Keratinocyte (primary cell): Measurements from ENCODE around the gene FBXO34. TPM values are rescaled to one million over a fixed set of nuclear protein-coding genes. Genes with fewer than 3 reads are reported as not detected.
A peak's percentile ranks its signal among the peaks of the same experiment; 100 is the strongest.

Experiments used
- DNase-seq: peaks from one replicate; pipeline ENCODE4 v3.0.0-alpha.2; 2011; ENCODE audit warnings: low read depth, missing footprints, low spot score
- FAIRE-seq: peaks from 2 replicates; lab custom pipeline; 2011; peaks lifted over from hg19 to GRCh38; lab: Jason Lieb, UNC
- H2AFZ ChIP-seq: 2 replicates; pipeline ENCODE4 v1.6.0; 2012; ENCODE audit warnings: low read length, control low read depth, inconsistent platforms; ENCODE audit not compliant: control insufficient read depth
- H3K27ac ChIP-seq: 2 replicates; pipeline ENCODE4 v1.5.1; 2011; ENCODE audit warnings: low read length; ENCODE audit not compliant: control insufficient read depth, insufficient read depth
- H3K27me3 ChIP-seq: 3 replicates; pipeline ENCODE4 v1.6.0; 2011; ENCODE audit warnings: low read length; ENCODE audit not compliant: control insufficient read depth, insufficient read depth; ENCODE audit errors: extremely low read depth
- H3K36me3 ChIP-seq, 2 experiments: 2 replicates in 1 of 2; 3 replicates in 1 of 2; pipeline ENCODE4 v1.5.1; 2011; ENCODE audit warnings: low read length in 2 of 2, mild to moderate bottlenecking in 1 of 2; ENCODE audit not compliant: control insufficient read depth in 2 of 2, insufficient read depth in 2 of 2; ENCODE audit errors: extremely low read depth in 1 of 2
- H3K4me1 ChIP-seq: 3 replicates; pipeline ENCODE4 v1.5.1; 2011; ENCODE audit warnings: low read length; ENCODE audit not compliant: control insufficient read depth, insufficient read depth; ENCODE audit errors: extremely low read depth
- H3K4me2 ChIP-seq: 3 replicates; pipeline ENCODE4 v1.6.0; 2011; ENCODE audit warnings: low read depth, low read length; ENCODE audit not compliant: control insufficient read depth, insufficient read depth; ENCODE audit errors: extremely low read depth
- H3K4me3 ChIP-seq, 3 experiments: fragments of 200-600 bp in 1 of 3; sonication (generic) in 1 of 3; 2 replicates in 2 of 3; 3 replicates in 1 of 3; pipeline ENCODE4 v1.5.1; 2011 to 2016; ENCODE audit warnings: low read length in 3 of 3, mild to moderate bottlenecking in 3 of 3, control low read depth in 2 of 3, inconsistent platforms in 1 of 3, low read depth in 1 of 3, mixed read lengths in 1 of 3, mixed run types in 1 of 3, moderate library complexity in 1 of 3; ENCODE audit not compliant: control insufficient read depth in 2 of 3, insufficient read depth in 2 of 3; ENCODE audit errors: extremely low read depth in 1 of 3
- H3K79me2 ChIP-seq: 2 replicates; pipeline ENCODE4 v1.6.0; 2012; ENCODE audit warnings: low read length; ENCODE audit not compliant: control insufficient read depth, insufficient read depth
- H3K9ac ChIP-seq: 3 replicates; pipeline ENCODE4 v1.6.0; 2011; ENCODE audit warnings: low read length; ENCODE audit not compliant: control insufficient read depth, insufficient read depth; ENCODE audit errors: extremely low read depth
- H3K9me1 ChIP-seq: 3 replicates; pipeline ENCODE4 v1.6.0; 2011; ENCODE audit warnings: low read length; ENCODE audit not compliant: control insufficient read depth, insufficient read depth; ENCODE audit errors: extremely low read depth
- H3K9me3 ChIP-seq: 2 replicates; pipeline ENCODE4 v1.5.1; 2012; ENCODE audit warnings: low read depth, low read length; ENCODE audit not compliant: control insufficient read depth
- H4K20me1 ChIP-seq: 3 replicates; pipeline ENCODE4 v1.6.0; 2011; ENCODE audit warnings: low read length; ENCODE audit not compliant: control insufficient read depth, insufficient read depth; ENCODE audit errors: extremely low read depth
- CTCF ChIP-seq, 3 experiments: IDR thresholded peaks in 1 of 3; conservative IDR thresholded peaks in 1 of 3; optimal IDR thresholded peaks in 1 of 3; 2 replicates in 2 of 3; 3 replicates in 1 of 3; pipeline versions ENCODE3 to v1.5.1; 2011; ENCODE audit warnings: low read length in 3 of 3, mild to moderate bottlenecking in 3 of 3, moderate library complexity in 2 of 3, control low read depth in 1 of 3, inconsistent platforms in 1 of 3; ENCODE audit not compliant: insufficient read depth in 2 of 3; ENCODE audit errors: extremely low read depth in 1 of 3
- EZH2 ChIP-seq: IDR thresholded peaks from one replicate; pipeline ENCODE4 v1.6.1; 2012; ENCODE audit warnings: inconsistent platforms, mild to moderate bottlenecking, low read length, moderate library complexity
- dilution Hi-C: fragments of 300-500 bp; cut with MboI; formaldehyde crosslinking; loops from one replicate; pipeline ENCODE4 v1.7.0; 2020; ENCODE audit warnings: low sequenced_read_pairs; ENCODE audit not compliant: extremely low pct_ligation_motif_present
- polyA plus RNA-seq, 5 experiments: library from polyadenylated mRNA; depleted of rRNA in 3 of 5; stranded (reverse) in 3 of 5; stranded (forward) in 1 of 5; unstranded in 1 of 5; fragments of >200 nt; gene quantifications; 1 replicate in 1 of 5; 2 replicates in 3 of 5; 3 replicates in 1 of 5; pipeline versions ENCODE4 v1.2.1 to v1.2.3, GENCODE V29; 2011 to 2012; ENCODE audit warnings: missing spikeins in 2 of 5, low read depth in 1 of 5, low replicate concordance in 1 of 5

FBXO34 gene
- polyA plus RNA-seq, 1 donor (not counting 4 experiments of a cell fraction or from before 2014, with no cell fraction given): 18.0 TPM

GRCh38 chr14:55349565-55349964, 78.3 kb downstream of the FBXO34 start:
- no peak for TF ChIP-seq CTCF (optimal IDR thresholded peaks at IDR 0.05 in 1 of 3, IDR thresholded peaks at IDR 0.05 in 1 of 3, conservative IDR thresholded peaks at IDR 0.05 in 1 of 3; ENCODE audit: extremely low read depth in 1 of 3, insufficient read depth in 2 of 3, low read length in 3 of 3)
- no peak for TF ChIP-seq EZH2
- H3K4me3 ChIP-seq: no peak overlapping the region
- H3K9ac ChIP-seq: no peak overlapping the region
- H3K4me1 ChIP-seq: peaks cover 38% of the 10 kb centered on the region
- H4K20me1 ChIP-seq: peaks cover 2% of the 10 kb centered on the region
- H3K4me2 ChIP-seq: peak overlapping the region; percentile 69
- no peaks in the 10 kb centered on the region for H3K9me3 ChIP-seq
- peaks cover 9 to 12% of the 10 kb centered on the region in 2 experiments for H3K36me3 ChIP-seq
- DNase-seq (no peak), FAIRE-seq (no peak)
- H2AFZ ChIP-seq: no peak overlapping the region
- no peaks in the 10 kb centered on the region for H3K27me3 ChIP-seq
- H3K79me2 ChIP-seq: peaks cover 20% of the 10 kb centered on the region
- peak overlapping the region; percentile 83 for H3K27ac ChIP-seq
- H3K9me1 ChIP-seq: peaks cover 3% of the 10 kb centered on the region
- dilution Hi-C loops: no loop called here

GRCh38 chr14:55350461-55350860, 79.2 kb downstream of the FBXO34 start:
- H3K27ac ChIP-seq: no peak overlapping the region
- H3K79me2 ChIP-seq: peaks cover 12% of the 10 kb centered on the region
- TF ChIP-seq EZH2 (no peak), CTCF (optimal IDR thresholded peaks at IDR 0.05 in 1 of 3, IDR thresholded peaks at IDR 0.05 in 1 of 3, conservative IDR thresholded peaks at IDR 0.05 in 1 of 3; ENCODE audit: extremely low read depth in 1 of 3, insufficient read depth in 2 of 3, low read length in 3 of 3) (no peak)
- H3K27me3 ChIP-seq: no peaks in the 10 kb centered on the region
- dilution Hi-C loops: no loop called here
- DNase-seq: no peak
- H3K9me1 ChIP-seq: peaks cover 3% of the 10 kb centered on the region
- FAIRE-seq: no peak
- H3K4me1 ChIP-seq: peaks cover 39% of the 10 kb centered on the region
- no peak overlapping the region for H3K4me2 ChIP-seq
- H3K4me3 ChIP-seq: no peak overlapping the region
- no peak overlapping the region for H2AFZ ChIP-seq
- H4K20me1 ChIP-seq: peaks cover 2% of the 10 kb centered on the region
- no peaks in the 10 kb centered on the region for H3K9me3 ChIP-seq
- H3K36me3 ChIP-seq: peaks cover 12% of the 10 kb centered on the region in 2 experiments
- H3K9ac ChIP-seq: no peak overlapping the region
